HG02885 (cell line): ENCODE results near the gene THBS4.
"Not testable (repeated sequence)": the region's sequence is repeated elsewhere in the genome, so short reads cannot be mapped to it uniquely, and the experiment has no call there.

Experiments used
- ATAC-seq: cut with Tn5 transposase; IDR thresholded peaks from one replicate; pipeline ENCODE4 v1.9.1; 2021; ENCODE audit warnings: mild to moderate bottlenecking; ENCODE audit not compliant: unreplicated experiment, poor library complexity

Gene THBS4

DNA sequence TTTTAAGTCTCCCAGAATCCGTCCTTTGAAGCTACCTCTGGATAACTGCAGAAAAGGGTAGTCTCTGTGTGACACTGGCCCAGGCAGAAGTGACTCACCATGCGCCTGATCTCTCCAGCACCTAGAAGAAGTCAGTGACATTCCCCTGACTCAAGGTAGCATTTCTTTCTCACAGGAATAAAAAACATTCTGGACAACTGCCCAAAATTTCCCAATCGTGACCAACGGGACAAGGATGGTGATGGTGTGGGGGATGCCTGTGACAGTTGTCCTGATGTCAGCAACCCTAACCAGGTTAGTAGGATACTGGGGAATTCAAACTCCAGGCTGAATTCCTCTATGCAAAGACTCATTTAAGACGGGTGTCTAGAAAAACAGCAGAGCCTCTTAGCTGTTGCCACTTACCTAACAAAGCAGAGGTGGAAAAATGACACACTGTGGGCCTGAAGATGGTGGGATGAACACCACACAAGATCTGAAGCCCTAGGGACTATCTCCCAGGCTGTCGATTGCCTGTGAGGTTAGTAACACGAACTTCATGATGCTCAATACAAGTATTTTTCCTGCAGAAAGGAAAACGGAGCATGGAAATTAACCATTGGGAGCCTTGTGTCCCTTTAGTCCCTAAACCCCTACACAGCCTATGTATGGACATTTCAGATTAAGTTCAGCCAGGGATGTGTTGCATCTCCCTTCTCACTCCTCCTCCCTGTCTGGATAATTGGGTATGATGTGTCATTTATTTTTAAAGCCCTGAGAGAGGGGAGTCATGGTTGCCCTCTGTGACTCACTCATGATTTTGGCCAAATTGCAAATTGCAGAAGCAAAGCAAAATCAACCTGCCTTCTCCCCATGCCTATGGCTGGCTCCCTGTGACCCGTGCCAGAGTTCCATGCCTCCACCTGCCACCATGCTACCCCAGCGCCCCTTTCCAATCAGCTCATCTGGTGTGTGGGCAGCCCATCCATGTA, 37.2 kb downstream of the THBS4 start:
- ATAC-seq, result no peak

DNA sequence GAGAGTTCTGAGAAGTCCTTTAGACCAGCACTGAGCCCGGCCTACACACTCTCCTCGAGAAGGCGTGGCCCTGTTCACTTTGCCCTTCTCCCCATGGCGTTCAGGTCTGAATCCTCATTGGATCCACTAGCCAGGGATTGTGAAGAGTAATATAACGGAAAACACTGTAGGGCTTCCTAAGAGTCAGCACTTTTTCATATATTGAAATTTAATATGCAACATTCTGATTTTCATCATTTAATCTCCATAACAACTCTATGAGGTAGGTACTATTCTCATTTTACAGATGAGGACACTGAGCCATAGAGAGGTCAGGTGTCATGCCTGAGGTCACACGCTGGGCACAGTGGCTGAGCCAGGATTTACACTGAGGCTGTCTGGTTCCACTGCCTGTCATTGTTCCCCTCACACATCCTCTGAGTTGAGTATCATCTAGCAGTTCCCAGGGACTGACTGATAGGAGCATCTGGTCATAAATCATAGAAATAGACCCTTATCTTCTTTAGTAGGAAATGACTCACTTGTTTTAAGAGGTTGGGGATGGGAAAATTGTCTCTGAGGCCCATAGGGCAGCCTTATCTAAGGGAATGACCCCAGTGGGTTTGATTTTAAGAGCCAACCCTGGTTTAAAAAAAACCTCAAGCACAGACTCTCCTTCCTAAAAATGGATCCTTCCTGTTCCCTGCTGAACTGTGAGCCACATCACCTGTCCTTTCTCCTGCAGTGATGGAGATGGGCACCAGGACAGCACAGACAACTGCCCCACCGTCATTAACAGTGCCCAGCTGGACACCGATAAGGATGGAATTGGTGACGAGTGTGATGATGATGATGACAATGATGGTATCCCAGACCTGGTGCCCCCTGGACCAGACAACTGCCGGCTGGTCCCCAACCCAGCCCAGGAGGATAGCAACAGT, 41.2 kb downstream of the THBS4 start:
- no peak for ATAC-seq

GRCh38 chr5:80077051-80077714, 42.0 kb downstream of the THBS4 start:
- ATAC-seq, result no peak

DNA sequence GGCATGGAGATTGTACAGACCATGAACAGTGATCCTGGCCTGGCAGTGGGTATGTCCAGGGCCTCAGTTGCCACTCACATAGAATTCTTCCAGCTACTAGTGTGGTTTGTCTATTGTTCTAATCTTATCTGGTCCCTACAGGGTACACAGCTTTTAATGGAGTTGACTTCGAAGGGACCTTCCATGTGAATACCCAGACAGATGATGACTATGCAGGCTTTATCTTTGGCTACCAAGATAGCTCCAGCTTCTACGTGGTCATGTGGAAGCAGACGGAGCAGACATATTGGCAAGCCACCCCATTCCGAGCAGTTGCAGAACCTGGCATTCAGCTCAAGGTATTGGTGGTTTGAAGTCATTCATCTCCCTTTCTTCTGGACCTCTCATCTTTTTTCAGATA, 43.8 kb downstream of the THBS4 start:
- no peak for ATAC-seq

GRCh38 chr5:80082281-80082680, 47.1 kb downstream of the THBS4 start:
- no peak for ATAC-seq

GRCh38 chr5:80082731-80083100, 47.6 kb downstream of the THBS4 start:
- no peak for ATAC-seq

DNA sequence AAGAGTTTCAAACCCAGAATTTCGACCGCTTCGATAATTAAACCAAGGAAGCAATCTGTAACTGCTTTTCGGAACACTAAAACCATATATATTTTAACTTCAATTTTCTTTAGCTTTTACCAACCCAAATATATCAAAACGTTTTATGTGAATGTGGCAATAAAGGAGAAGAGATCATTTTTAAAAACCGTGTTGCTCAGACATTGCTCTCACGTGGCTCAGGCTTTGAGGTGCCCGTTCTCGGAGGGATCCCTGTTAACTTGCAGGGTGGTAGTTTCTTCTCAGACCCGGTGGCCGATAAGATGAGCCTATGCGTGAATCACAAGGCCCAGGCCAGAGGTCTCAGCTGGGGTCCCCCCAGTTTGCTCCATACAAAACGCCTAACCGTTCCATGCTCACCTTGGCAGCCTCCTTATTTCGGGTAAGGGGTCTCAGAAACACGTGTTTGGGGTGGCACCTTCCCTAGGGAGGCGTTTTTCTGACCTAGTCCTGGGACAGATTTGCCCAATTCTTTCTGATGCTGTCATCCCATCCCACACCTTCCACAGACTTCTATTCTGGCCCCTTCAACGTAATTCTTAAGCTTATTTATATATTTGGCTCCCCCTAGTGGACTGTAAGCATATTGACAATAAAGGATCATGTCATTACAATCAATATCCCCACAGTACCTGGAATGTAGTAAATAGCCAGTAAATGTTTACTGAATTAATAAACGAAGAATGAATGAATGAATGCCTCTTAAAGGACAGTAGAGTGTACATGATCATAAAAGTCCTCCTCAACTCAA, 48.1 kb downstream of the THBS4 start:
- ATAC-seq, result no peak

DNA sequence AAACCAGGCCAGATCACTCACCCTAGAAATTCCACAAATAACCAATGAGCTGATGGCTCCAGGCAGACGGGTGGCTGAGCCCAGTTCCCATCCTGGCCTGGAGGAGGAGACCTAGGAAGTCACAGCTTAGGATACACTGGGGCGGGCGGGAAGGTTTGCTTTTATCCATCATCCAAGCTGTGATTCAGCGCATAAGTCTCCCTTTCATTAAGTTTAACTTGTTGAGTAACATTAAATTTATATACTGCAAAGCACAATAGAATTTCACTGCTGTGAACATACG, 55.7 kb downstream of the THBS4 start:
- ATAC-seq, result no peak

GRCh38 chr5:80091792-80092192, 56.6 kb downstream of the THBS4 start:
- ATAC-seq, result not testable (repeated sequence)

DNA sequence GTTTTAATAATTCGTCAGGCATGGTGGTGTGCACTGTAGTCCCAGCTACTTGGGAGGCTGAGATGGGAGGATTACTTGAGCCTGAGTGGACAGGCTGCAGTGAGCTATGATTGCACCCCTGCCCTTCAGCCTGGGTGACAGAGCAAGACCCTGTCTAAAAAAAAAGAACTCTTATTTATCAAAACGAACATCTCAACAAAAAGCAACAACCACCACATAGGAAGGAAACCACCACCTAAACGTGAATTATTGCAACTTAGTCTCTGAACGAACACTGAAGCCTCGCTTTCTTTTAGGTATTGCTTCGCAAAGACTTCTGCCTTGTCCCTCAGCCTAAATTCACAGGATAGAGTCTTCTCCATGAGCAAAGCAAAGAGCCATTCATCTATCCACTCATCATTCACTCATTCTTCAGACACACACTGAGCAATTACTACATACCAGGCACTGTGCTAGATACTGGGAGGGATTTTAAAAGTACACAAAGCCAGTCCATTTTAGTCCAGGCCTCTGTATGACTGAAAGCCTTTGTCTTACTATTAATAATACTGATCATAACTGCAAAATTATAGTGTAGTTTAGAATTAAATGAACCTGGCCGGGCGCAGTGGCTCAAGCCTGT, 57.4 kb downstream of the THBS4 start:
- no peak for ATAC-seq

DNA sequence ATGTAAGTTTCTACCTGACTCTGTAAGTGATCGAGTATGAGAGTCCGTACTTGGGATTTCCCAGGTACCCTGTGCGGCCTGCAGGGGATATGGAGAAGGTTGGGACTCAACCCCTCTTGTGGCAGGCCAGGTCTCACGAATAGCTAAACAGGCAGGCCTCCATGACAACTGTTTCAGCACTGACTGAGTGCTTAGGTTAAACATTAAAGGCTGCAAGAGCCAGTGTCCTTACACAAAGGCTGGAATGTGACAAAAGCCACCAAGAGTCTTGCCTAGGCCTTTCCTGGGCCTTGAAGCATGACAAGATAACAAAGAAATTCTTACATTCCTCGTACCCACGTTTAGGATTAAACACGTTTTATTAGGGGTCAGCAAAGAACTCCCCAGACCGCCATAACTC, 58.6 kb downstream of the THBS4 start:
- ATAC-seq, result no peak

DNA sequence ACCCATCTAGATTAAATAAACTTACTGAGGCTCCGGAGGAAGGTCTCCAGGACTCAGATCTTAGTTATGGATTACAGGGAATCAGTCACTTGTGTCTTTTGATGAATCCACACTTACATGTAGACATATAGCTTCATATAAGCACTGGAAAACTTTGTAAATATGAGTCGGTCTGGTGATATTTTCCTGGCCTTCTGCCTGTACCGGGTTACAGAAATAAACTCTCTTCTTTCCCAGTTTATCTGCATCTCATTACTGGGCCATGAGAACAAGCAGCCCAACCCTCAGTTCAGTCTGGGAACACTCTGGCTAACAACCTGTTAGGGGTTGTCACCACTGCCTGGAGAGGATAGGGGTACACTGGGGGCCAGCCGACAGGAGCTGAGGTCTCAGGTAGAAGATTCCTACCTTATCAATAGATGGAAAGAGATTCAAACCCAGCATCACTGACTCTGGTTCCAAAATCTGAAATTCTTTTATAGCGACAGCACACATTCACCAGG, 59.1 kb downstream of the THBS4 start:
- ATAC-seq, result no peak

DNA sequence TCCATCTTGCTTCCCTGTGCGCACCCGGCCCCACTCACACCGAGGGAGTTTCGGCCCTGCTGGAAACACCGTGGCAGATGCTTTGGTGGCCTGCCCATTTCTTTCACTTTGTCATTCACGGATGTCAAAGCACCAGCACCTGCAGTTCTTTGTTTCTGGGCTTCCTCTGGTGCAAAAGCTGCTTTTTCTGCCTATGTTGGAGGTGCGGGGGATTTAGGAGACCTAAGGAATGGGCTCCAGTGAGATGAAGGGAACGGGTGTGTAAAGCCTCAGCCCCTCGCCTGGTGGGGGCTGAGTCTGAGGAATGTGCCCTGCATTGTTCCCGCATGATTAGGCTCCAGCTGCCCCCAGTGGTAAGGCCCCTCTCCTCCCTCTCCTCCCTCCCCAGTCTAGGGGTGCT, 62.3 kb downstream of the THBS4 start:
- no peak for ATAC-seq

- ATAC-seq, result no peak
Observed at GRCh38 chr5:80101993-80102392, 66.8 kb downstream of the THBS4 start.

GRCh38 chr5:80103371-80103770, 68.2 kb downstream of the THBS4 start:
- ATAC-seq, result no peak

DNA sequence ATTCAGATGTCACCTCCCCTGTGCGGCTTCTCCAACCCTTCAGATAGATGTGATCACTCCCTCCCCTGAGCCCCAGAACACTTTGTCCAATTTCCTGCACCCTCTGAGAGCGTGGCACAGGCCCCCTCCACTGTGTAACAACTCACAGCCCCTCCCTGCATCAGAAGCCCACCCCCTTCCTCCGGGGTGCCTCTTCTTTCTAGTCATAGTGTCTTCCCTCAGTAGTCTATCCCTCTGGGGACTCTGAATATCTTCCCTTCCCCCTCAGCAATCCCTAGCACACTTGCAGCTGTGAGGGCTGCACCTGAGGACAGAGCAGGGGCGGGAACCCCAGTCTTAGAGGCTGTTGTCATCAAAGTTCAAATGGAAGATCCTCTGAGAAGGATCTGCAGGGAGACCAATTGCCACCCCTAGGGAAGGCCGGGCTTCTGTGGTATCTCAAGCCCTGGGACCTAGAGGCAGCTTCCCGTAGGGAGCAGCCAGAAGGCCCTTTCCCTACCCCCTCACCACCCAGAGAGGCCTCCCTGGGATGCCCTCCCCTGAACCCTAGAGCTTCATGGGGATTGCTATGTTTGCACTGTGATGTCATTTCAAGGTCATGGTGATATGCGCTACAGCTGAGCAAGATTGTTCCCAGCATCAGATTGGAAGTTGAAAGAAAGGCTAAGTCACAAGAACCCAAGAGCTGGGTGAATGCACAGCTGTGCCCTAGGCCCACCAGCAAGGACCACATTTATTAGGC, 70.7 kb downstream of the THBS4 start:
- ATAC-seq, result no peak

- ATAC-seq, result no peak
Observed at GRCh38 chr5:80106916-80107315, 71.8 kb downstream of the THBS4 start.

DNA sequence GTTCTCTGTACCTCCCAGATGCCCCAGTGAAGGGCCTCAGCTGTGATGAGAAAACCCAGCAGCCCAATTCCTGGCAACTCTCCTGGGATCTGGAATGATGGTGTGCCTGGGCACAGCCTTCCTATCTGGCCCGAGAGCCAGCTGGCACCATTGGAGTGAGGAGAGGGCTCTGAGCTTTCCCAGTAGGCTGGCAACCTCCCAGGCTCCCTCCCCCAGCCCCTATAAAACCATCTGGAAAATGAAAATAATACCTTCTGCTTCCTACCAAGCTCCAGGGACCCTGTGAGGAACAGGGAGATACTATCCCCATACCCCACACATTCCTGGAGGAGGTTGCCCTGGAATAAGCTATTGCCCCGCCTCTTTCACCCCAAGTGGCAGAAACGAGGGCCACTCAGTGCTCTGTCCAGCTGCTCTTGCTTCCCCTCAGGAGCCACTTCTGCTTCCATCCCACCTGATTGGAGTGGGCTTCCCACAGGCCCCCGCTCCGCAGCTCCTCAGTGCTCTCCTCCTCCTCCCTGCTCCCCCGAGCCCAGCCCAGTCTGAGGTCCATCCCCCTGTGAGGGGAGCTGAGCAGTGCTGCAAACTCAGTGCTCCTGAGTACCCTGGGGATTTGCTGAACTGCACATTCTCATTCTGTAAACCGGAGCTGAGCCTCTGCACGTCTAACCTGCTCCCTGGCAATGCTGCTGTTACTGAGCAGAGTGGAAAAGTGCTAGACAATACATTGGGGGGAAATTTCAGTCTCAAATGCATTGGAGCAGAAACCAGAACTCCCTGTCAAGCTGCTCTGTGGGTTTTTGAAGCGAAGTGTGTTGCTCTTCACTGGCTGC, 74.7 kb downstream of the THBS4 start:
- no peak for ATAC-seq
